HL-60/S4 treated with phorbol 12-myristate 13-acetate at 8.2 ng/mL for 4 days and 3 days (cell line): Measurements from ENCODE around the gene NUP62.

Source experiments
- in situ Hi-C: fragments of 300-500 bp; cut with MboI; formaldehyde crosslinking; loops from 2 replicates; pipeline ENCODE4 v1.15.0; 2022; ENCODE audit warnings: low sequenced_read_pairs

NUP62 gene

DNA sequence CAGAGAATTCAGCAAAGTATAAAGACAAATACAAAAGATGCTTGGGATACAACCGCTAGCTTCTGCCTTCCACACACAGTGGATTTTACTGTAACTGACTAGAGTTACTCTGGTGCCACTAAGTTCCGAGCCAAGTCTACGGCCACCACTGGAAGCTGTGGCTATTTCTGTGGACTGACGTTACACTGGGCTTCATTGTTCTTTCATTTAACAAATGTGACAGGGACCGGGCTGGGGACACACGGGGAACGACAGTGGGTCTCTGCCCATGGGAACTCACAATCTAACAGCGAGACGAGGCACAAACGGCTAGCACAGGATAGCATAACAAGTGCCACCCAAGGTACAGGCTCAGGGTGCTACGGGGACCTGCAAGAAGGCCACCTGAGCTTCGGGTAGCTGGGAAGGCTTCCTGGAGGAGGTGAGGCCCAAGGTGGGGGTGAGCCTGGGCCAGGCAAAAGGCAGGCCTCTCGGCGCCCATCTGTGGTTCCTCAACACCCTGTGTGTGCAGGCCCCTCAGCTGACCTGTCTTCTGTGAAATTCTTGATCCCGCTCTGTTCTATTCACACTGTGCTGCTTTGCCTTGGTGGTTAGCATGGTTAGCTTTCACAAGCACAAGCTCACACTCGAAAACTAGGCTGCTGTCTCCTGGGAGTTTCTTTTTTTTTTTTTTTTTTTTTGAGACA is 22.3 kb downstream of the NUP62 start:
- in situ Hi-C loops, result no loop called here

DNA sequence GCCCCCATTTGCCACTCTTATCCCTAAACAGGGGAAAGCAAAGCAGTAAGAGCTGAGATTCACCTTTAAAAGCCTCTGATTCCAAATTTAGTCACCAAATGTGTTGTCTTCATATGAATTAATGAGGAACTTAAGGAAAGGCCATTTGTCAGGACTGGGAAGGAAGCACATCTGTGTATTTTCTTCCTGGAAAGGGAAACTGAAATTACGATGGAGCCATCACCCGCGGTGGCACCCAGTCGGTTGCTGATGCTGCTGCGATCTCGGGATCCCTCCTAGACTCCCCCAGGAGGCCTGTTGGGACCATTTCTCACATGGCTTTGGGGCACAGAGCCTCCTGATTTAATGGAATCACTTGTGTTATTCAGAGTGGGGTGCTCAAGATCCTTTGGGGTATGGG is 25.2 kb downstream of the NUP62 start:
- in situ Hi-C loops, result no loop called here

DNA sequence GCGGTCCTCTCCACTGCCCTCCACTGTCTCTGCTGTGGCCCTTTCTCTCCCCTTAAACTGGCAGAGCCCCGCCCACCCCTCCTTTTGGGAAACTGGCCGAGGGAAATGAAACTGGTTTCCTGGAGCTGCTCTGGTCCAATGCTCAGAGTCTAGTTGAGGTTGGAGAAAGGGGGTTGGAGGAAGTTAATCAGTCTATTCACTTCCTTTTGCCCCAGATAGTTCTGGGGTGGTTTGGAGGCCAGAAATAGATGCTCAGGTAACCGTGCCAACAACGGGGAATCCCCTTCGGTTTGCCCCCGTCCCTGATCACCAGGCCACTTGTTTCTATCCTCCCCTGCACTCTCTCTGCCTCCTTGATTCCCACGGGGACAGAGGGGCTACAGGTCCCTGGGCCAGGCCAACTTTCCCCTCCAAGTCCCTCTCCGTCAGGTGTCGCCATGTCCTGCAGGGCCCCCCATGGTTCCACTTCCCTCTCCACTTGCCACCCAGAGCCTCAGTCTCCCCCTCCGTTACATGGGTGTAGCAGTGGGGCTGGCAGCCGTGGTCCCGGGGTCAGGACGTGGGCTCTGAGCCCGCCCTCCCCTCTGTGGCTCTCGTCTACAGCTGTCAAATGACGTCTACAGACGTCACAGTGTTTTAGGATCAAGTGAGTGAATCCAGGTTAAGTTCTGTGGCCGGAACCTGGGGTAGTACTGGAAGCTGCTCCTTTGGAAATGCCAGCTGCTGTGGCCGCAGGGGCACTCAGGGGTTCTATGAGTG is 32.3 kb downstream of the NUP62 start, which contains the start of gene IL4I1:
Gene IL4I1 (minus strand): TSS at position 25 of the 759 bp plus-strand sequence. CDS start 727 bp downstream, outside the sequence.
- in situ Hi-C loops, result no loop called here

DNA sequence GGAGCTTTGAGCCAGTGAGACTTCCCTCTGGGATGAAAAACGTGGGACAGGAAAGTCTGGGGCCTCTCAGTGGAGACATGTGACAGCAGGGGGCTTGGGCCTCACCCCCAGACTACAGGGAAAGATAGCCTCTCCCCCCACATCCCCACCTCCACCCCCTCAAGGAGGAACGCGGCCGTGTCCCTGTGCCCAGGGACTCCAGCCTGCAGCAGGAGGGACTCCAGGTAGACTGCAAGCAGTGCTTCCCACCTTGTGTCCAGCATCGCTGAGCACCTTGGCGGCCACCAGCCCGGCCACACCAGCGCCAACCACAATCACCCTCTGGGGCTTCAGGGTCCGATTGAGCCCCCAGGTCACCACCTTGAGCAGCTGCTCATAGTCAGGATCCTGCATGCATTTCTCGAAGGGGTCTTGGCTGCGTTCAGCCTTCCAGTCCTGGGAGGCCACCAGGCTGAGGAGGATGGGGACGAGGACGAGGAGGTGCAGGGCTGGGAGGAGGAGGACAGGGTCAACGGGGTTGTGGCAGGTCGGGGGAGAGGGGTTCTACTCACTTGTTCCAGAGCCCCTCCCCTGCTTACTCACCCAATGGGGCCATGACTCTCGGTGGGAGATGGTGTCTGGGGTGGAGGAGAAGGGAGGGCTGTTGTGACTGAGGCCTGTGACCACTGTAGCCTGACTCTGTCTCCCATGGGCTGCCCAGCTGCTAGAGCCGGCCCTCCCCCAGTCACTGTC is 33.6 kb downstream of the NUP62 start:
- in situ Hi-C loops, result no loop called here

DNA sequence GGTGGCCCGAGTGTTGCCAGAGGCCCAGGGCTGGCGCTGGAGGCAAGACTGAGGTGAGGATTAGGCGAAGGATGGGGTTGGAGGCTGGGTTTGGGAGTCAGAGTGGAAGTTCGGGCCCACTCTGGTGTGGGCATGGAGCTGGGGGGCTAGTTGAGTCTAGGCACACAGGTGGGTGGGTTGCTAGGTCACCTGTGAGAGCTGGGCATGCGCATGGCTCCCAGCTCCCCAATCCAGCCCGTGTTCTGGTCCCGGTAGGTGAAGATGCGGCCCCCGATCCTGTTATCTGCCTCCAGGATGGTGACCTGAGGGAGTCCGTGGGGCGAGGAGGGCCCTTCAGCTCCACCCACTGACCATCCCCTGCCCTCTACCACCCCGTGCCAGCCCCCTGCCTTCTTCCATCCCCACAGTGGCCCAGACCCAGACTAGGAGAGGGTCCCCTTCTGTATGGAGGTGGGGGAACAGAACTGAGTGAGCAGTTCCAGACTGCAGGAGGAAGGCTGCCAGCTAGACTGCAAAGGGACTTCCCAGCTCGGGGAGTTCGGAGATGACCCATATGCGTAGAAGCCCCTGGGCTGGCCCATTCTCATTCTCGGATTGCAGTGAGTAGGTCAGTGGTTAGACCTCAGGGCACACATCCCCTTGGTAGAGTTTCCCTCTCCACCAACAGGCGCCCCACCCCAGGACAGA is 34.3 kb downstream of the NUP62 start:
- in situ Hi-C loops, result no loop called here

DNA sequence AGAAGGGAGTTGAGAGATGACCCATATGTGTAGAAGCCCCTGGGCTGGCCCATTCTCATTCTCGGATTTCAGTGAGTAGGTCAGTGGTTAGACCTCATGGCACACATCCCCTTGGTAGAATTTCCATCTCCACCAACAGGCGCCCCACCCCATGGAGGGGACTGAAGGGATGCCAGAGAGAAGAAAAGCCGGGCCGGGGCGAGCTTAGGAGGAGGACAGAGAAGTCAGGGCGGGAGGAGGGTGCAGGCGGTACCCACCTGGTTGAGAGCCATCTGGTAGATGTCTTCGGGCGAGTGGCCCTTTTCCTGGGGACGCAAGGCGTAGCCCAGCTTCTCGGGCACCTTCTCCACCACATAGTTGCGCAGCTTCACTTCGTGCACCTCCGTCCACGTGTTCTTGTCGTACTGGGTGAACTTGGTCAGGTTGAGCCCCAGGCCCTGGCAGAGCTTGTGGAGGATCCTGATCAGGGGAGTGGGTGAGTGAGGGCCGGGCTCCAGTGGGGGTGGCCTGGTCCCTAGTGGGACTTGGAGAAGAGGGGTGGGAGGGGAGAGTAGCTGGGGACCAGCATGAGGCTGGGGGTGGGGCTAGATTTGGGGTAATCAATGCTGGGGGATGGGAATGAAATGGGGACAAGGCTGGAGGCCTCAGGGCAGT is 35.2 kb downstream of the NUP62 start:
- in situ Hi-C loops, result no loop called here

DNA sequence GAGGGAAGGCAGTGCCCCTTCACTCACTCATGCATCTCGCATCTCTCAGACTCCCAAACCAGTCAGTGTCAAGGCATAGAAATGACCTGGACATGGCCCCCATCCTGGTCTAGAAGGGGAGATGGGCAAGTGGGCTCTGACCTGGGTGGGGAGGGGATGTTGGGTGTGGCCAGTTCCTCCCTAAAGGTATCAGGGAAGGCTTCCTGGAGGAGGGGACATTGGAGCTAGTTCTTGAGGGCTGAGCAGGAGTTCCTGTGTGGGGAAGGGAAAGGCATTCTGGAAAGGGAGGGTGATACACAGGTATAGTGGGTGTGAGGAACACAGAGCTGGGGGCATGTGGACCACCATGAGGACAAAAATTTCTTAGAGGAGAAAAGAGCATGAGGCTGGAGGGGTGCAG is 36.6 kb downstream of the NUP62 start:
- in situ Hi-C loops, result no loop called here

DNA sequence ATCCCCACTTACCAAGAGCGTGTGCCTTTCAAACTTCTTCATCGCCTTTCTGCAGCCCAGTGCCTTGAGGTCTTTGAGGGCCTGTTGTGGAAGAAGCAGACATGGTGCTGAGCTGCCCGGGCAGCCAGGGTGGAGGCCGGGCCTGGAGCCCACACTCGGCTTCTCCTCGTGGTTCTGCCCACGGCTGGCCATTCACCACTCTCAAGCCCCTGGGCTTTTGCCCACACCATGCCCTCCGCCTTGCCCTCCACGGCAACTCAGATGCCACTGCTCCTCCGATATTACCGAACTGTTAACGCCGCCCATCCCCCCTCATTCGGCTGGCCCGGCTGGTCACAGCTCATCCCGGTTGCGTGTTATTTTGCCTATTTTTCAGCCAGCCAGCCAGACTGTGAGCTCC is 37.9 kb downstream of the NUP62 start:
- in situ Hi-C loops, result no loop called here

DNA sequence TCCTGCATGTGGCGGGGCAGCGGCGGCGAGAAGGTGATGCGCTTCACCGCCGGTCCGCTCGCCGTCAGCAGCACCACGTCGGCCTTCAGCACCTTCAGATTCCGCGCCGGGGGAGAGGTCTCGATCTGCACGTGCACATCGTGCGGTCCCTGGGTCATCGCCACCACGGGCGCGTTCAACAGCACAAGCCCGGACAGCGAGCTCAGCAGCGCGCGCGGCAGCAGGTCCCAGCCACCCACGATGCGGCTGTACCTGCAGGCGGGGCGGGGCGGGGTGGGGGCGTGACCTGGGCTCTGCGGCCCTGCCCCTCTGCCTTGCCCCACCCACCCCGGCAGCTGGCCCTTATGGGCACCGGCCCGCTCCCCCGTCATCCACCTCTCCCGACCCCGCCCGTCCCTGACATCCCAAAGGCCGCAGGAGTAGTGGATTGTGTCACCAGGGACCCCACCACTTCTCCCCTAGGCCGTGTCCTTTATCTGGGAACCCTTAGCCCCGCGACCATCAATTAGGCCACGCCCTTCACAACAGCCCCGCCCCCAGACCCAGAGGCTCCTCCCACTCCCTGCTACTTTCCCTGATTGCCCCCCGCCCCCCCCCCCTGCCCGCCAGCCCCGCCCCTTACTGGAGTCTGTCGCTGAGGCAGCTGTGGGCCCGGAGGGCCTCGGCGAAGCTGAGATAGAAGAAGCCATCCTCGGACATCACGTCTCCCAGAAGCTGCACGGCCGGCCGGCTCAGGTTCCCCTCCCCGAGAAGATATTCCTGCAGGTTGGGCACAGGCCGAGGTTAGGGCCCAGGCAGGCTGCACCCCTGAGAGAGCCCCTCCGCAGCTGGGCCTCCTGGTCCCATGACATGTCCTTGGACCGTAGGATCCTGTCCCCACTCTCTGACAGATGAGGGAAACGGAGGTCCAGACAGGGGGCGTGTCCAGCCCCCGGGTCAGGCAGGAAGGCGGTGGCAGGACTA is 38.7 kb downstream of the NUP62 start:
- in situ Hi-C loops, result no loop called here

DNA sequence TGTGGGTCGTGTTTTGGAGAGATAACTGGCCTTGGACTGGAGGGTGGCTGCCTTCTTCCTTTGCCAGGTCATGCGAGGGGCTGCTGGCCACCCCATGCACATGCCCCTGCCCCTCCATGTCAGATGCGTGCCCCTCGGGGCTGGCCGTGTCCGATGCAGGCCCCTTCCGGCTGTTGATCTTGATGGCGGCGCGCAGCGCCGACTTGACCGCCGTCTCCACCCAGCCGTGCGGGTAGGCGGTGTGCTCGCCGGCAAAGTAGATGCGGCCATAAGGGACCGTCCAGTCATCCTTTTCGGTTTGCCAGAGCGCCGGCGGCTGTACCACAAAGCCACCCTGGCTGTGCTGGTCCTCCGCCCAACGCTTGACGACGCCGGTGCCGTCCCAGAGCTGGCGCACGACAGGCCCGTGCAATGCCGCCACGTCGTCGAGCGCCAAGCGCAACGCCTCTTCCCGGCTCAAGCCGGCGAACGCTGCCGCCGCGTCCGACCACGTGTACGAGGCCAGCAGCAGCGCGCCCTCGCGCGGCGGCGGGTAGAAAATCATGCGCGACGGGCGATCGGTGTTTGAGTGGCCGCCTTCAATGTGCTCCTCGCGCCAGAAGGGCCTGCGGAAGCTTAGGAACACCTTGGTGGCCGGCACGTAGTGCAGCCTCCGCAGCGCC is 39.5 kb downstream of the NUP62 start:
- in situ Hi-C loops, result no loop called here

DNA sequence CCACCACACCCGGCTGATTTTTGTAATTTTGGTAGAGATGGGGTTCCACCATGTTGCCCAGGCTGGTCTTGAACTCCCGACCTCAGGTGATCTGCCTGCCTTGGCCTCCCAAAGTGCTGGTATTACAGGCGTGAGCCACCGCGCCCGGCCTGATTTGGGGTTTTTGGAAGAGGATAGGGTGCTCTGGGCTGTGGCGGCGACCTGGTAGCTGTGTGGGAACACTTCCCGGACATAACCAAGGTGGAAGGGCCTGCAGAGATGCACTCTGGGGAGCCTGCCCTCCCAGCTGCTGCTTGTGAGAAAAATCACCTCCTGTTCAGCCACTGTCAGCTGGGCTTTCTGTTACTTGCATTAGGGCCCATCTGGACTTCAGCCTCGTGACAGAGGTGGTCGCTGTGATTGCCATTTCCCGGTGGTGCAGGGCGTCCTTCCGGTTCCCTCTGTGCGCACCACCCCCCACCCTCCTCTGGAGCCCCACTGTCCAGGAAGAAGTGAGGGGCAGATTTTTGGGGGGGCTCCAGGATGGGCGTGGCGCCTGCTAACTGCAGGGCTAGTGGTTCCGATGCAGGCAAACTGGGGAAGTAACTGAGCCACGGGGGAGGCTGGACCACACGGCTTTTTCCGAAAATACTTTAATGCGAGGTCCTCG is 40.1 kb downstream of the NUP62 start:
- in situ Hi-C loops, result no loop called here

DNA sequence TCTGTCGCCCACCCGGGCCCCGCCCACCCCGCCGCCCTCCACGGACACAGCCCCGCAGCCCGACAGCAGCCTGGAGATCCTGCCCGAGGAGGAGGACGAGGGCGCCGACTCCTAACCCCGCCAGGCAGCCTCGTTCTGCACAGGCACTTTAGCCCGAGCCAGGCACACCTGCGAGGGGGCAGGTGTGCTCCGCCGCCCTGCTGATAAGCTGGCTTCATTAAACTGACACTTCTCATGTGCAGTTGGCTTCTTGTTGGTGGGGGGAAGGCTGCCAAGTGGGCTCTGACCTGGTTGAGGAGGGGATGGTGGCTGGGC is 40.8 kb downstream of the NUP62 start:
- in situ Hi-C loops, result no loop called here

DNA sequence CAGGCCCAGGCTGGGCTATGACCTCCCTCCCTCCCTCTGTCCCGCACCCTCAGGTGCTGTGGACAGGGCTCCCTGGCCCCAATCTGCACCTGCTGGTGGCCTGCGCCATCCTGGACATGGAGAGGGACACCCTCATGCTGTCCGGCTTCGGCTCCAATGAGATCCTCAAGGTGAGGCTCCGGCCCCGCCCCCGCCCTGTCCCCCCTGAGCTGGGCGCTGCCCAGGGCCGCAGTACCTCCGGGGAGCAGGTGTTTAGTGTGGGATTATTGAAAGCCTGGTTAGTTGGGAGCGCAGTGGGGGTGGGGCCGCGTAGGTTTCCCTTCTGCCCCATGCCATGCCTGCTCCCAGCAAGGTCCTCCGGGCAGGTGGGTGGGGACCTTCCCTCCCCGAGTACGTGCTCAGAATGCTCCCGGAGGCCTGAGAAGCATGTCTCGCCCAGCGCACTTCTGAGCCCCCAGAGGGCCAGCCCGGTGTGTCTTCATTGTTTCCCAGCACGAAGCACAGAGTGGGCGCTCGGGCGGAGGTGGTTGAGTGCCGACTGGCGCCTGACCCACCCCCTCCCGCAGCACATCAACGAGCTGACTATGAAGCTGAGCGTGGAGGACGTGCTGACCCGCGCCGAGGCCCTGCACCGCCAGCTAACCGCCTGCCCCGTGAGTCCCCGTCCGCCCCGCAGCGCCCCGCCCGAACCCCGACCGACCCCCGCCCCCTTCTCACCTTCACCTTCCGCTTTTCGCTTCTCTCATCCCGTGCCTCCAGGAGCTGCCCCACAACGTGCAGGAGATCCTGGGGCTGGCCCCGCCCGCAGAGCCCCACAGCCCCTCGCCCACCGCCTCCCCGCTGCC is 41.4 kb downstream of the NUP62 start:
- in situ Hi-C loops, result no loop called here

DNA sequence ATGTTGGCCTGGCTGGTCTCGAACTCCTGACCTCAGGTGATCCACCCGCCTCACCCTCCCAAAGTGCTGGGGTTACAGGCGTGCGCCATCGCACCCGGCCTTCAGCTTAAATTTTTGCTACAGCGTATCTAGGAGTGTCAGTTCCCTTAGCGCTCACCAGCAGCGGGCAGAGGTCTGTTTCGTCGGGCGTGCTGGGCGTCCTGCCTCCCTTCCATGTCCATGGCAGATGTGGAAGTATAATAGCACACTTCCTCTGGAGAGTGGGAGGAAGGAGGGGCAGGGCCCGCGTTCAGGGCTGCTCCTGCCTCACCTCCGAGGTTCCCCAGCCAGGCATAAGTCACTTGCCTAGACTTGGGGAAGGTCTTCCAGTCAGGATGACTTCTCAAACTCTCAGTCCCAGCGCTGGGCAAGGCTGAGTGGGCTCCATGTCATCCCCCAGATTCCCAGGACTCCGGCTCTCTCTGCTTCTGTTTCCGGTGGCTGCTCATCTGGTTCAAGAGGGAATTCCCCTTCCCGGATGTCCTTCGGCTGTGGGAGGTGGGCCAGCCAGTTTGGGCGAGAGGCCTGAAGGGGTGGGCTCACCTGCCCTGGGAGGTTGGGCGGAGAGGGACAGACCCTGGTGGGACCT is 42.2 kb downstream of the NUP62 start:
- in situ Hi-C loops, result no loop called here

DNA sequence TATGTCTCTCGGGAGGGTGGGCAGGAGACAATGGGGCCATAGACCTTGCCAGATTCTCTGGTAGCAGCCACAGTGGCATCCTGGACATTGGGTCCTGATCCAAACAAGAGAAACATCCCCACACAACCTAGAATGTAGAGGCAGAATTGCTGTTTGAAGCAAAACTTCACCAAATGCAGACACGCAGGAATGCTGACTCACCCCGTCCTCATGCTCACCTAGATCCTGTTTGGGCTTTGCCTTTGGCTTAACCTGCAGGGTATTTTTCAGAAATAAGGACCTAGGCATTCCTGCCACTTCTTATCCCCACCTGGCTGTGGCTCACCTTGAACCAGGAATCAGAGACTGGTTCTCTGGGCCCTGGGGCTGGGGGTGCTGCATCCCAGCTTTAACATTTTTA is 44.5 kb downstream of the NUP62 start:
- in situ Hi-C loops, result no loop called here

DNA sequence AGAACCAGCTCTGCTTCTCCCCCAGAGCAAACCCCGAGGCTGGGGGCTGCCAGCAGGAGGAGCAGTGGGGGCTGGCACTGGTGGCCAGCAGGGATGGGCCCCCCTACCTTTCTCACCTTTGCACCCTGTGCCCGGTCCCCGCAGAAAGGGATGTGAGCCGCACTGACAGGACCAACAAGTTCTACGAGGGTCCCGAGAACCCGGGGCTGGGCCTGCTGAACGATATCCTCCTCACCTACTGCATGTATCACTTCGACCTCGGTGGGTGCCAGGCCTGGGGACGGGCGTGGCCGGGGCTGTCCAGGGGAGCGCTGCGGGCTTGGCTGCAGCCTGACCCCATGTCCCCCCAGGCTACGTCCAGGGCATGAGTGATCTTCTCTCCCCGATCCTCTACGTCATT is 45.2 kb downstream of the NUP62 start:
- in situ Hi-C loops, result no loop called here

DNA sequence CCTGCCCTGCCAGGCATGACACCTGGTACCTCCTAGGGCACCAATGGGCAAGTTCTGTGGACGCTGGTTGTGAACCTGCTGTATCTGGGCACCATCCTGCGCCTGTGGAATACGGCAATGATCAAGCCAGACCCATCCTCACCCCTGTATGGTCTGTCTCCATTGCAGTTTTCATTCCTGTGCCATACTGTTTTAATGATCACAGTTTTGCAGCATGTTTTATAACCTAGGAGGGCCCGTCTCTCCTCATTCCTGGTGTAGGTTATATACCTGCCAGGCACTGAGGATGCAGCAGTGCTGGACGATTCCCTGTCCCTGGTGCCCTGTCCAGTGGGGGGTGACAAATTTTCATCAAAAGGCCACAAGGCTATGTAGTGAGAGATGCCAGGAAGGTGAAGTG is 46.2 kb downstream of the NUP62 start:
- in situ Hi-C loops, result no loop called here
